ENCODE data around the gene ACAN. TPM values are rescaled to one million over a fixed set of nuclear protein-coding genes. Genes with fewer than 3 reads are reported as not detected.

ACAN gene
- total RNA-seq (ENCODE audit: low replicate concordance), result 2.0 and 3.3 TPM in 2 replicates

GRCh38 chr15:88803241-88803919 is at the start of gene ACAN:
ACAN (plus strand) TSS chr15:88803436; CDS start chr15:88836207, 32,771 bp downstream.
- no peak for DNase-seq (ENCODE audit: low read depth)
- H3K4me3 ChIP-seq (ENCODE audit: low read depth, low read length), result no peak within 1 kb of the TSS
- no peak for TF ChIP-seq CTCF (IDR thresholded peaks at IDR 0.05; ENCODE audit: insufficient read depth, low read length)

DNA sequence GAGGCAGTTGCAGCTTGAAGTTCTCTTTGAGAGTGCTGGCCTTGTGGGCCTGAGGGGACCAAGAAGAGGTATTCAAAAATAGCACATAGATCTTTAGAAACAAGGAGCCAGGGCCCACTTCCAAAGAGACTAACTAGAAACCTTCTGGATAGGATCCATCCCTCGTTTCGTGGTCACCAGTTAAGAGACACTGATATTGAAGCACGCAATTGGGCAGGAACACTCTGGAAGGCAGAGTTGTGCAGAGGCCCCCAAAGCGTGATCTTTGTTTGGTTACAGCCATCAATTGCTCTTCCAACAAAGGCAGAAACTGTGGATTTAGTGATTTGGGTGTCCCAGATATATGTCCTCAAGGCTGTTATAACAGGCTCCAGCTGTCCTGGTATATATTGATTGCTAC is 46.7 kb upstream of the ACAN start:
- no peak for DNase-seq (ENCODE audit: low read depth)
- no peak for TF ChIP-seq CTCF (IDR thresholded peaks at IDR 0.05; ENCODE audit: insufficient read depth, low read length)
- no peak overlapping the region for H3K4me3 ChIP-seq (ENCODE audit: low read depth, low read length)

DNA sequence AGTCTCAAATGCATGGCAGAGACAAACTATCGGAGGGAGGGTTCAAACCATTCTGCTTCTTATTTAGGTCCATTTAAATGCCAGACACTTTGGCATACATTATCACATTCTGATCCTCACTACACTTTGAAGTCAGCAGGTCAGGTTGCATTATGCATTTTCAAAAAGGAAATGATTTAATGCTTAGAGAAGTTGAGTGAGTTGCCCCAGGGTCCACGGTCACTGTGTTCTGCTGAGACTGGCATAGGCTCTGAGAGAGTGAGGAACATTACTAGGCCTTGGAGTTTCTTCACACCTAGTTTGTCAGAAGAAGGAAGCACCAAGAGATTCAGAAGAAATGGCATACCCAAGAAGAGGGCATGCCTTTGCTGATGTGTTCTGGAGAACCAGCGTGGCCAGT is 46.3 kb upstream of the ACAN start:
- no peak for TF ChIP-seq CTCF (IDR thresholded peaks at IDR 0.05; ENCODE audit: insufficient read depth, low read length)
- no peak for DNase-seq (ENCODE audit: low read depth)
- no peak overlapping the region for H3K4me3 ChIP-seq (ENCODE audit: low read depth, low read length)

DNA sequence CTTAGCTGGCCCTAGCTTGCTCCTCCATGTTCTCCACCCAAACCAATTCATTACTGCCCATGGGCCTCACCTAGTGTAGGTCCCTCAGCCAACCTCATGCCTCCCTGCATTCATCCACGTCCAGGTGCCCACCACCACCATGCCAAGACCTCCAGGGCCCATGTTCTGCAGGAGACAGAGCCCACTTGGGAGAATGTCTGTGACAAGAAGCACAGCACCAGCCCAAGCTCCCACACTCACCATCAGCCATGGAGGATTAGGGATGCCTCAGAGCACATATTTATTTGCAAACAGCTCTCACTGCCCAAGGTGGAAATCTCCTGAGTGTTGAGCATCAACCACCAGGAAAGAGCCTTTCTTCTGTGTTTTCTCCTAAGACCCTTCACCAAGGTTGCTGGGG is 43.4 kb upstream of the ACAN start:
- no peak for DNase-seq (ENCODE audit: low read depth)
- TF ChIP-seq CTCF (IDR thresholded peaks at IDR 0.05; ENCODE audit: insufficient read depth, low read length), result no peak
- no peak overlapping the region for H3K4me3 ChIP-seq (ENCODE audit: low read depth, low read length)

DNA sequence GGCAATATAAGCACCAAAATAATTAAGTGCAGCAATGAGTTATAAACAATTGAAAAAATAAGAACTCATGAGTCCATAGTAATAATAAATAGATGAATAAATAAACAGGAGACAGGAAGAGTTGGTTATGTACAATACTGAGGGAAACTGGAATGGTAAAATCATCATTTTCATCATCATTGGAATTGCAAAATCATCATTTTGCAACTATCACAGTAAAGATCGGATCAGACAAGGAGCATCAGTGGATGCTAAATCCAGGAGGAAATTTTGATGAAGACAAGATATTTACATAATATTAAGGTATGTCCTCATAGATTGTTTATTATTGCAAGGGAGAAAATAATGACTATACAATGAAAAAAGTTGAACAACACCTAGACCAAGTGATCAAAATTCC is 38.8 kb upstream of the ACAN start:
- H3K4me3 ChIP-seq (ENCODE audit: low read depth, low read length), result no peak overlapping the region
- no peak for TF ChIP-seq CTCF (IDR thresholded peaks at IDR 0.05; ENCODE audit: insufficient read depth, low read length)
- DNase-seq (ENCODE audit: low read depth), result no peak

DNA sequence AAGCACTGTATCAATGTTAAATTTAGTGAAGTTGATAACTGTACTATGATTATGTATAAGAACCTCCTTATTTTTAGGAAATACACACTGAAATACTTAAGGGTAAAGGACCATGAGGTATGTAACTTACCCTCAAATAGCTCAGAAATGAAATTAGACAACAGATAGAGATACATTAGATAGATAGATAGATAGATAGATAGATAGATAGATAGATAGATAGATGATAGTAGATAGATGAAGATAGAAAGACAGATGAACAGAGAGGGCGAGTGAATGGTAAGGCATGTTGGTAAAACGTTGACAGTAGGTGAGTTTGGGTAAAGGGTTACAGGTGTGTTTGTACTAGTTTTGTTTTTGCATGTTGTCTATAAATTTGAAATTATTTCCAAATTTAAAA is 38.0 kb upstream of the ACAN start:
- DNase-seq (ENCODE audit: low read depth), result no peak

More for the DNA sequence above, 38.0 kb upstream of the ACAN start:
- no peak for TF ChIP-seq CTCF (IDR thresholded peaks at IDR 0.05; ENCODE audit: insufficient read depth, low read length)
- H3K4me3 ChIP-seq (ENCODE audit: low read depth, low read length), result no peak overlapping the region

All from fibroblast of the aortic adventitia (primary cell).